HCT116 (cell line): ENCODE results near the gene HSPA12A. TPM values are rescaled to one million over a fixed set of nuclear protein-coding genes. Genes with fewer than 3 reads are reported as not detected.

Source experiments
- ATAC-seq: fragments of 200-7000 bp; cut with Tn5 transposase; 2 replicates; pipeline ENCODE4 v1.9.1; 2020; ENCODE audit warnings: mild to moderate bottlenecking, moderate library complexity
- BruUV-seq: library from RNA; stranded (reverse); fragments of 400-500 nt; replicated peaks from 2 replicates; lab custom pipeline; 2021; lab: Mats Ljungman, UMichigan
- CTCF ChIA-PET: fragments of 300-600 bp; sonication (Branson Sonifier 250); formaldehyde crosslinking; loops from one replicate; lab custom pipeline; 2021; ENCODE audit warnings: antibody characterized with exemption; lab: Charles Lee
- POLR2A ChIA-PET: fragments of 300-600, 350-600 bp; sonication (Branson Sonifier 250); formaldehyde crosslinking; loops from one replicate; lab custom pipeline; 2021; ENCODE audit warnings: antibody characterized with exemption; lab: Charles Lee
- RAD21 ChIA-PET, 2 experiments: fragments of 300-600 bp; sonication (Branson Sonifier 250); formaldehyde crosslinking; loops; one replicate each; lab custom pipeline; 2023; ENCODE audit warnings: low total read pairs in 2 of 2; ENCODE audit not compliant: uncharacterized antibody in 2 of 2, unreplicated experiment in 2 of 2, low non-redundant PET in 1 of 2; lab: Charles Lee
- DNase-seq: peaks from one replicate; pipeline ENCODE4 v3.0.0-alpha.2; 2010; ENCODE audit warnings: low read depth, low spot score
- H2AFZ ChIP-seq: fragments of 200-600 bp; shearing (Covaris generic), sonication (generic); 2 replicates; pipeline ENCODE4 v1.6.1; 2017; ENCODE audit warnings: low read depth, mixed run types, mixed read lengths, antibody characterized with exemption, low read length; ENCODE audit not compliant: poor library complexity, severe bottlenecking
- H3K27ac ChIP-seq: 2 replicates; pipeline ENCODE4 v1.5.1; 2012; ENCODE audit warnings: low read depth, low read length
- H3K27me3 ChIP-seq: fragments of 200-600 bp; sonication (generic); 2 replicates; pipeline ENCODE4 v1.6.1; 2016; ENCODE audit warnings: mixed run types, low read length, mixed read lengths; ENCODE audit not compliant: insufficient read depth
- H3K36me3 ChIP-seq, 2 experiments: fragments of 200-500 bp in 1 of 2; fragments of 200-600 bp in 1 of 2; sonication (Bioruptor generic) in 1 of 2; sonication (generic) in 1 of 2; 2 replicates each; pipeline versions ENCODE4 v1.5.1 to v1.6.1; 2014 to 2016; ENCODE audit warnings: low read length in 2 of 2, inconsistent platforms in 1 of 2, mixed read lengths in 1 of 2, mixed run types in 1 of 2; ENCODE audit not compliant: insufficient read depth in 2 of 2, control insufficient read depth in 1 of 2
- H3K4me1 ChIP-seq, 2 experiments: fragments of 200-600 bp in 1 of 2; sonication (generic) in 1 of 2; 2 replicates each; pipeline versions ENCODE4 v1.5.1 to v1.6.1; 2012 to 2017; ENCODE audit warnings: low read length in 2 of 2, inconsistent platforms in 1 of 2, mild to moderate bottlenecking in 1 of 2, mixed read lengths in 1 of 2, mixed run types in 1 of 2, moderate library complexity in 1 of 2; ENCODE audit not compliant: insufficient read depth in 2 of 2, control insufficient read depth in 1 of 2
- H3K4me2 ChIP-seq: fragments of 200-600 bp; sonication (generic); 2 replicates; pipeline ENCODE4 v1.6.1; 2017; ENCODE audit warnings: mixed run types, low read length, mixed read lengths
- H3K4me3 ChIP-seq, 2 experiments: fragments of 200-600 bp in 1 of 2; sonication (generic) in 1 of 2; replicated peaks in 1 of 2; 2 replicates each; pipeline ENCODE4 v1.5.1; 2011 to 2016; ENCODE audit warnings: low read length in 2 of 2, control low read depth in 1 of 2, low read depth in 1 of 2, mild to moderate bottlenecking in 1 of 2, mixed read lengths in 1 of 2, mixed run types in 1 of 2
- H3K79me2 ChIP-seq: fragments of 200-600 bp; sonication (generic); 2 replicates; pipeline ENCODE4 v1.6.1; 2017; ENCODE audit warnings: mild to moderate bottlenecking, mixed run types, low read length, moderate library complexity, mixed read lengths; ENCODE audit not compliant: insufficient read depth
- H3K9ac ChIP-seq: fragments of 200-600 bp; sonication (generic); 2 replicates; pipeline ENCODE4 v1.6.1; 2016; ENCODE audit warnings: low read length, mixed read lengths
- H3K9me2 ChIP-seq: fragments of 200-600 bp; sonication (generic), shearing (Covaris generic); 2 replicates; pipeline ENCODE4 v1.6.1; 2017; ENCODE audit warnings: mixed run types, mild to moderate bottlenecking, moderate library complexity; ENCODE audit not compliant: insufficient read depth
- H3K9me3 ChIP-seq, 2 experiments: fragments of 200-500 bp in 1 of 2; fragments of 200-600 bp in 1 of 2; sonication (Bioruptor generic) in 1 of 2; sonication (generic) in 1 of 2; 2 replicates each; pipeline ENCODE4 v1.6.1; 2014 to 2017; ENCODE audit warnings: low read length in 2 of 2, mixed read lengths in 2 of 2, inconsistent platforms in 1 of 2, low read depth in 1 of 2, mild to moderate bottlenecking in 1 of 2, mixed run types in 1 of 2, moderate library complexity in 1 of 2; ENCODE audit not compliant: control insufficient read depth in 1 of 2, insufficient read depth in 1 of 2
- H4K20me1 ChIP-seq: fragments of 200-600 bp; sonication (generic), shearing (Covaris generic); 2 replicates; pipeline ENCODE4 v1.6.1; 2017; ENCODE audit warnings: mixed run types, mild to moderate bottlenecking, moderate library complexity; ENCODE audit not compliant: insufficient read depth
- EGR1 ChIP-seq: IDR thresholded peaks from 2 replicates; pipeline ENCODE4 v1.6.1; 2012; ENCODE audit warnings: low read depth
- REST ChIP-seq: IDR thresholded peaks from 2 replicates; pipeline ENCODE4 v1.6.1; 2012; ENCODE audit warnings: low read depth
- ZBTB33 ChIP-seq: IDR thresholded peaks from 2 replicates; pipeline ENCODE4 v1.6.1; 2011; ENCODE audit warnings: mild to moderate bottlenecking, low read length, moderate library complexity; ENCODE audit not compliant: insufficient replicate concordance; ENCODE audit errors: extremely low read depth
- intact Hi-C: fragments of 100-400 bp; cut with micrococcal nuclease; formaldehyde crosslinking; loops from 2 replicates; pipeline ENCODE4 v1.10.0; 2022
- total RNA-seq: library from RNA; stranded (reverse); gene quantifications from one replicate; pipeline ENCODE4 v1.2.1, GENCODE V29; 2021; ENCODE audit not compliant: unreplicated experiment

Gene HSPA12A
- total RNA-seq, 1 experiment from 2014 or later: 19.8 TPM

GRCh38 chr10:116753759-116754158, 11.4 kb upstream of the HSPA12A start:
- Histone ChIP-seq H4K20me1 (no peaks in the 10 kb centered on the region), H3K4me3 (no peak overlapping the region), H3K4me2 (no peak overlapping the region), H3K9me3 (no peaks in the 10 kb centered on the region; a peak in 1 of 4 replicates), H3K4me1 (peaks cover 0 to 5% of the 10 kb centered on the region in 2 experiments; a peak in 1 of 4 replicates), H3K79me2 (no peaks in the 10 kb centered on the region), H2AFZ (no peak overlapping the region), H3K9ac (no peak overlapping the region), H3K36me3 (no peaks in the 10 kb centered on the region), H3K9me2 (no peaks in the 10 kb centered on the region), H3K27me3 (no peaks in the 10 kb centered on the region), H3K27ac (no peak overlapping the region)
- RAD21 ChIA-PET: no interaction called here
- POLR2A ChIA-PET: no interaction called here
- ATAC-seq (0 out of 2 replicates have a peak, but pooled peaks have one; percentile 17), DNase-seq (no peak)
- no peak for TF ChIP-seq EGR1
- TF ChIP-seq REST: no peak
- TF ChIP-seq ZBTB33: no peak
- CTCF ChIA-PET: no interaction called here
- intact Hi-C loops: no loop called here
- no TSS peak for BruUV-seq
